ENCODE results near the gene ARHGEF28.

ARHGEF28 gene

DNA sequence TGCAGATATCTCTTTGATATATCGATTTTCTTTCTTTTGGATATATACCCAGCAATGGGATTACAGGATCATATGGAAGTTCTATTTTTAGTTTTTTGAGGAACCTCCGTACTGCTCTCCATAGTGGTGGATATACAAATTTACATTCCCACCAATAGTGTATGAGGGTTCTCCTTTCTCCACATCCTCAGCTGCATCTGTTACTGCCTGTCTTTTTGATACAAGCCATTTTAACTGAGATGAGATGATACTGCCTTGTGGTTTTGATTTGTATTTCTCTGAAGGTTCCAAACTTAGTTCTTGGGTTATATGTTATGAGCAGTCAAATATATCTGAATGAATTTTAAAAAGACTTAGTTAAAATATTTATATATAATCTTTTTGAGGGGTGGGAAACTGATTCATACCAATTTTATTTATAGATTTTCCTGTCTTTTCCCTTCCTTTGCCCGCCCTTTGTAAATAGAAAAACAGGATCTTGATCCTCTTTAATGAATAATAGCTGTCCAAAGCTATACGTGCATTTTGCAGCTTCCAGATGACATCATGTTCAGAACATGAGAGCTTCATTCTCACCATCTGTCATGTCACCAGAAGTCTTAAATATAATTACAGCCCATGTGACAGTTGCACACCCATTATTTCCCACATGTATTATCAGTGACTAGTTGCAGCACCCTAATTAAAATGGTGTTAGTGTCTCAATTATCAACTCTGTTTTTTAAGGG is 6.2 kb upstream of the ARHGEF28 start:
- no peak for DNase-seq

GRCh38 chr5:73620334-73620687 is 5.7 kb upstream of the ARHGEF28 start:
- DNase-seq: no peak

DNA sequence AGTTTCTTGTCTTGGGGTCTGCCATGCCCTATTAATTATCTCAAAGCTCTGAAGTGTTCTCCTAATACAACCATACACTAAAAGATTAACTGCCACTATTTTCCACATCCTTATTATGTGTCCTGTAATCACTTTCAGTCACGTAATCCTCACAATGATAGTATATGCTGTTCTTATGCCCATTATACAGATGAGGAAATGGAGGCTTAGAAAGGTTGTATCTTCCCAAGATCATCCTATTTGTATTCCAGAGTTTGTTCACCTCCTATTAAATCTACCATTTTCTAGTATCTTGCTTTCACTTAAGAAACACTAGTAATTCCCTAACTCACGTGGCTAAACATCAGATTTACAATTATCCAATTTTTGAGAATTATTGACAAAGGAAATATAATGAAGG is 2.9 kb upstream of the ARHGEF28 start:
- DNase-seq: no peak

GRCh38 chr5:73623901-73624404 is 2.0 kb upstream of the ARHGEF28 start:
- no peak for DNase-seq

GRCh38 chr5:73624888-73625287 is 1.1 kb upstream of the ARHGEF28 start:
- DNase-seq: no peak

- DNase-seq: no peak
Observed at GRCh38 chr5:73625372-73625943, 538 bp upstream of the ARHGEF28 start.

DNA sequence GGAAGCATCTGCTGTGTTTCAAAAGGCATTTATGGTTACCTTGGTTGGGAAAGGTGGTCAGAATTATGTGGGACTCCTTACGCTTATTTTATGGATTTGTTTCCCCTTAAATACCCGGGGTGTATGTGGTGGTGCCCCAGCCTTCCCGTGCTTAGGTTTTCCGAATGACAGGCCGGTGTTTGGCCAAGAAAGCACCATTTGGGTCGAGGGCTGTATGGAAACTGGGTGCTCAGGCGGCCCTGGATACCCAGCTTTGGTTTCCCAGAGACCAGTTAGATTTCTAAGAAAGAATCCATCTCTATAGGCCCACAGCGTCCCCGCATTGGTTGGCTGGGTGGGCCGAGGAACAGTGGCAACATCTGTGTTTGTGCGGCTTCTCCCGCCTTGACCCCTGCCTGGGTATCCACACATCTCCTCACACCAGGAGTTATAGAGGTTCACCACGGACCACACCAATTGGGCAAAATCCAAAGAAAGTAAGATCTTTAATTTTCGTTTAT is 868 bp downstream of the ARHGEF28 start:
- DNase-seq: no peak

GRCh38 chr5:73629456-73629855 is 3.5 kb downstream of the ARHGEF28 start:
- DNase-seq: no peak

- DNase-seq: no peak
Observed at GRCh38 chr5:73630765-73631164, 4.8 kb downstream of the ARHGEF28 start.

DNA sequence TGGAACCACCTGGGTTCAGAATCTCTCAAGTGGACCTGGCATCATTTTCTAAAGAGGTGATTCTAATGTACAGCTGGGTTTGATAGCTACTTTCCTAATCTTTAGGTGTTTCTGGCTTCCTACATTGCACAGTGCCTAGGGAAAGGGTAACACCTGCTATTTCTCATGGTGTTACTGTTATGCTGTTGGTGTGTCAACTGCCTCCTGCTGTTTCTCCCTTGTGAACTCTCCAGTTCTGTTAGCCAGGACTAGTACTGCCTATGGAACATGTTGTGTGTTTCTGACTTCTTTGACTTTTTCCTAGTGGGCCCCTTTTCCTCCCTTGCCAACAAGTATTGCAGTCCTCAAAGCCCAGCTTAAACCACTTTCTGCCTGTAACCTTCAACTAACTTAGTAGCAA is 5.5 kb downstream of the ARHGEF28 start:
- no peak for DNase-seq

DNA sequence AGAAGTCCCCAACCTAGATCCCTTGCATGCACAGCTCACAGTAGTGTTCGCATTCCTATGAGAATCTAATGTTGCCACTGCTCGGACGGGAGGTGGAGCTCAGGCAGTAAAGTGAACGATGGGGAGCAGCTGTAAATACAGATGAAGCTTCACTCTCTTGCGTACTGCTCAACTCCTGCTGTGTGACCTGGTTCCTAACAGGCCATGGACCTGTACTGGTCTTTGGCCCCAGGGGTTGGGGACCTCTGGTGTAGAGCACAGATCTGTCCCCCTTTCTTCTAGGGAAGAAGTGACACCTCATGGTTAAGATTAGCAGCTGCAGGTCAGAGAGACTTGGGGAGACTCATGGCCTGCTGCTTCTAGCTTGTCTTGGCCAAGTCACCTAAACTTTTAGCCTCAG is 7.1 kb downstream of the ARHGEF28 start:
- DNase-seq: no peak

GRCh38 chr5:73636408-73636807 is 10.4 kb downstream of the ARHGEF28 start:
- no peak for DNase-seq

GRCh38 chr5:73637565-73637964 is 11.6 kb downstream of the ARHGEF28 start:
- no peak for DNase-seq

DNA sequence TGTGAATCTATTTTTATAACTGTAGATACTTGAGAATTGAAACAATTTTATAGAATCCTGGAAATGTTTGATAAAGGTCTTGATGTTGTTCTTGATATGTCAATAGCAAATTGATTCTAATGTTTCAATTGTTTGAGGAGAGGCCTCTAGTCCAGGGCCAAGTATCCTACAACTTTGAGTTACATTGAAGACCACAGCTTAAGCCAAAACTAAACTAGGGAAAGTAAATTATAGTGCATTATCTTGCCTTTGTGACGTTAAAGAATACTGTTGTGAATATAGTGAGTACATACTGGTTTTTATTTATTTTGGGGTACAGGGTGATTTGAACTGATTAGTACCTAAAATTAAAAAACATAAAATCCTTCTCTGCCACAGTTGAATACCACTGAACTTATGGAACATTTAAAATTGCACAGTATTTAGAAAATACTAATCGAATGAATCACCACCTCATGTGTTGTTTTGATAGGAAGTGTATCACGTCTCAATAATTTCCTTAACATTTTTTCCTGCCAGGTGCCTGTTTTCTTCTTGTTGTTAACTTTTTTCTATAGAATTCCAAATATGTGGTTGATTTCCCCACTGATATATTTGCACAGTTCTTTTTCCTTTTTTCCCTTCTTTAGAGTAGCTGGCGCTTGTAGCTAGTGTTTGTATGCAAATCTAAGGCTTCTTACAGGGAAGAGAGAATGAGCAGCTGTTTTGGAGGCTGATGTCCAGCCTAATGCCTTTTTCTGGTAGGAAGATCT is 12.5 kb downstream of the ARHGEF28 start:
- DNase-seq: no peak

GRCh38 chr5:73640861-73641320 is 14.9 kb downstream of the ARHGEF28 start:
- DNase-seq: no peak

DNA sequence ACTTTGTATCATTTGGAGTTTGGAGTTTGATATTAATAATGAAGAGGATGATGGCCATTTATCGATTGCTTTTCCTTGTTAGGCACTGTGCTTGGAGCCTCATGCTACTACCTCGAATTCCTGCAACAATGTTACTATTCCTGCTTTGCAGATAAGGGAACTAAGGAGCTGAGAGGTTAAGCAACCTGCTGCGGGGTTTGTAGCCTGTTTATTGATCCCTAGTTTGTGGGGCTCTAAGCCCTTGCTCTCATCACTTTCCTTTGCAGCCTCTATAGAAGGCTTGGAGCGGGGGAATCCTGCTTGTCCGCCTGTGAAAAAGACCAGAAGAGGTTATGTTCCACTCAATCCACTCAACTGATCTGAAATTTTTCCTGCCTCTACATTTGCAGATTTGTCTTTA is 15.8 kb downstream of the ARHGEF28 start:
- no peak for DNase-seq

- DNase-seq: no peak
Observed at GRCh38 chr5:73642344-73642743, 16.3 kb downstream of the ARHGEF28 start.

DNA sequence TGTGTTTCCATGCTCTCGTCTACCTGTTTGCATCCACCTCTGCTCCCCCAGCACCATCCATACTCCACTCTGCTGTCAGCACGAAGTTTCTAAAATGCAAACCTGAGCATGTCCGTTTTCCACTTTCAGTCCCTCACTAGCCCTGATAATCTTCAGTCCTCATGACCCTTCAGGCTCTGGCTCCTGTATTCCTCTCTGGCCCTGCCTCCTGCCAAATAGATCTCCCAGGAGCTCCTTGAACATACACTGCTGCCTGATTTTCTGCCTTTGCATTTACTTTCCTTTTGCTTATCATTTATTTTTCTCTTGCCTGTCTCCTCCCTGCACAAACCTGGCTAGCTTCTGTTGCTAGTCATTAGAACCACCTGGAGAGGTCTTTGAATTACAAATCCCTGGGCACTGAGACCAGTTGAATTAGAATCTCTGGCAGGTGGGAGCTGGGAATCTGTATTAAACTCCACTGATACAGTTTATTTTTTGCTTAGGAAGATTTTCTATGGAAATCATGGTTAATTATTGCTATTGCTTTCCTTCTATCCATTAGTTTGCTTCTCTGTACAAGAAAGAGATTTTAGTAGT is 18.5 kb downstream of the ARHGEF28 start:
- DNase-seq: no peak

DNA sequence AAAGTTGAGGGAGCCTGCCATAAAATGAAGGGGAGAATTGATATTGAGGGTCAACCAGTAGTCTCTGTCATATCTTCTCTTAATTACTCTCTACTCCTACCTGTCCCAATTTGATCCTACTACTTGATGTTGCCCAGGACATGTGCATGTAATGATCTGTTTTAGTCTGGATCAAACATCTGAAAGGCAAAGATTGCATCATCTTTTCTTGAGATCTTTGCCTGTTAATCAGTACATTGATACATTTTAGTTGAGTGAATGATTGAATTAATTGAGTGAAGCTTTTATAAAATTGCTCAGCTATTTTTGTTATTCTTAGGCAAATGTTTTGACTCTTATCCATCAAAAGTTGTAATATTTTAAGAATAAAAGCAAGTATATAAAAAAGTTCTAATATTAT is 21.7 kb downstream of the ARHGEF28 start:
- no peak for DNase-seq

DNA sequence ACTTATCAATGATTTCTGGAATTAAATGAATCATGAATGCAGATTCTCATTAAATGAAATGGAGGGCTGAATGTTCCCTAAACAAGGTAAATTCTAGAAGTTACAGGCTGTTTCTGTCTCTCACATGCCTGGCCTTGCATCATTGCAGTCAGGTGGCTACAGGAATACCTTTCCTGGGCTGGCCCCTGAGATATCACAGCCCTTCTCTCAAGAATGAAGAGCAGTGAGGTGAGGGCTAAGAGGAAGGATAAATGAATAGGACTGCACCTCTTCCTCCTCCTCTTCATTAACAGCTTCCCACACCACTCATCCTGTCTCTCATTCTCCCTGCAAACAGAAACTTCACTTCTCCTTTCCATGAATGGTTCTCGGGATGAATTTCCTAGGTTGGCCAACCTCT is 22.5 kb downstream of the ARHGEF28 start:
- no peak for DNase-seq

- DNase-seq: no peak
Observed at GRCh38 chr5:73649926-73650325, 23.9 kb downstream of the ARHGEF28 start.

DNA sequence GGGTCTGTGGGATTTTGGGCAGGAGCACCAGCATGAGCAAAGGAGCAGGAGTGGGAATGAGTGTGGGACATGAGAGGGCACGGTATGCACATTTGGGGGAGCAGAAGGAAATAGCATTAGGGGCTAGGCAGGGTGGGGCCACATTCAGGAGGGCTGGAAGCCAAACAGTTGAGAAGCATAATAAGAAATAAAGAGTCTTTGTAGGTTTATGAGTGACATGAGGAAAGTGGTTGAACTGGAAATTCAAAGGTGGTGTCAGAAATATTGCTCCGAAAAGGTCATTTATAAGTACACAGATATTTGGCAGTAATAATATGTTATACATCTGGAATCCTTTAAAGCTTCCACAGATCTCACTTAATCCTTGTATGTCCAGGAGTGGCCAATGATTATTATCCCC is 26.4 kb downstream of the ARHGEF28 start:
- no peak for DNase-seq

DNA sequence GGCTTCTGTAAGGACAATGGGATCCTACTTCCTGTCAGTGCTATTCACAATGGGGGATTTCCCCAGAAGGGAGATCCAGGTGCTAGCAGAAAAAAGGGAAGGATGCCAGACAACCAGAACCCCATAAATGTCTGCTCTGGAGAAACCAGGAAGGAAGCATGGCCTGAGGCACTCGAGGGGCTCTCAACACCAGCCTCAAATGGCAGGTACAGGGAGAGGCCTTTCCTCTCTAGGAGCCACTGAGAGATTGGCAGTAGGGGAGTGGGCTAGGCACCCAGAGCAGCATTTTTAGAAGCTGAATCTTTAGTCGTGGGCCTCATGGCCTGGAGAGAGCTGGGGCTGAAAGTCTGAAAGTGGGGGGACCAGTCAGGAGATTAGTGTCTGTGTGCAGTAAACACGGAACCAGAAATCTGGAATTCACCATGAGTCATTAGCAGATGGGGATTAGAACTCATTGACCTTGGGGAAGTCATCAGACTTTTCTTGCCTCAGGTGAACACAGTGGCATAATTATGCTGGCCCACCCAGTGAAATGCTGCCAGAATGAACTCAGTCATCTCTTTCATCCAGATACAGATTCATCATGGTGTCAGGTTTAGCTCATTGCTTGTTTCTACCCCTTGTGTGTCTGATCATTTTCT is 28.3 kb downstream of the ARHGEF28 start:
- no peak for DNase-seq
